B cell (primary cell): ENCODE data around the gene TSPAN8.

Source experiments
- EZH2 ChIP-seq: IDR thresholded peaks from 2 replicates; pipeline ENCODE4 v1.6.1; 2012; ENCODE audit warnings: borderline replicate concordance, low read depth, mild to moderate bottlenecking, moderate library complexity, low read length; ENCODE audit not compliant: insufficient read depth, poor library complexity, severe bottlenecking
- TF ChIP-seq, protein P1 (sequence below): fragments of 200-600 bp; IDR thresholded peaks from one replicate; pipeline ENCODE4 v1.8.0; 2022; ENCODE audit warnings: antibody characterized with exemption, mild to moderate bottlenecking

DNA sequence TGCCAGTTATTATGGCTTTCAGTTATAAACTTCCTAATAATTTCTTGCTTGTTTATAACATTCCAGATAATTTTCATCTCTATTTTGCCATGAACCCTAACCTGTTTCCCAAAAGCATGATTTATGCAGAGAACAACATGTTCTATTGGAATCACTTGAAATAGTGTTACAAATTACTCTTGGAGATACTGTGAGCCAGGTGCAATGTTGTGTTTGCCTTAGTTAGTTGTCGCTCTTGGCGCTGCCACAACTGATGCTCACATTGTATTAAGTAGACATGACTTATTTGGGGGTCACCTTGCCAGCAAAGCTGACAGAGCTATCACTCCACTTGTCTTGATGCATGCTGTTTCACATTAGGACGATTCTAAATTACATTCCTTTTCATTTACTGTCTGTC, 49.4 kb downstream of the TSPAN8 start:
- TF ChIP-seq, protein P1, sequence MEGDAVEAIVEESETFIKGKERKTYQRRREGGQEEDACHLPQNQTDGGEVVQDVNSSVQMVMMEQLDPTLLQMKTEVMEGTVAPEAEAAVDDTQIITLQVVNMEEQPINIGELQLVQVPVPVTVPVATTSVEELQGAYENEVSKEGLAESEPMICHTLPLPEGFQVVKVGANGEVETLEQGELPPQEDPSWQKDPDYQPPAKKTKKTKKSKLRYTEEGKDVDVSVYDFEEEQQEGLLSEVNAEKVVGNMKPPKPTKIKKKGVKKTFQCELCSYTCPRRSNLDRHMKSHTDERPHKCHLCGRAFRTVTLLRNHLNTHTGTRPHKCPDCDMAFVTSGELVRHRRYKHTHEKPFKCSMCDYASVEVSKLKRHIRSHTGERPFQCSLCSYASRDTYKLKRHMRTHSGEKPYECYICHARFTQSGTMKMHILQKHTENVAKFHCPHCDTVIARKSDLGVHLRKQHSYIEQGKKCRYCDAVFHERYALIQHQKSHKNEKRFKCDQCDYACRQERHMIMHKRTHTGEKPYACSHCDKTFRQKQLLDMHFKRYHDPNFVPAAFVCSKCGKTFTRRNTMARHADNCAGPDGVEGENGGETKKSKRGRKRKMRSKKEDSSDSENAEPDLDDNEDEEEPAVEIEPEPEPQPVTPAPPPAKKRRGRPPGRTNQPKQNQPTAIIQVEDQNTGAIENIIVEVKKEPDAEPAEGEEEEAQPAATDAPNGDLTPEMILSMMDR, result no peak
- no peak for TF ChIP-seq EZH2
